NCI-H1048 (cell line): ENCODE data around the gene PTPDC1.
"Not testable (repeated sequence)": the region's sequence is repeated elsewhere in the genome, so short reads cannot be mapped to it uniquely, and the experiment has no call there.

Experiments used
- DNase-seq: peaks from one replicate; lab custom pipeline; 2025; lab: John Stamatoyannopoulos, UW

Gene PTPDC1

GRCh38 chr9:94094219-94095145 lies 10.2 kb downstream of the PTPDC1 start:
- DNase-seq: not testable (repeated sequence)

GRCh38 chr9:94096819-94097577 lies 12.7 kb downstream of the PTPDC1 start:
- DNase-seq: no peak

- DNase-seq: no peak
These were observed 13.6 kb downstream of the PTPDC1 start for GRCh38 chr9:94097788-94098414.

GRCh38 chr9:94100152-94100879 lies 16.1 kb downstream of the PTPDC1 start:
- no peak for DNase-seq

GRCh38 chr9:94101162-94101853 lies 17.0 kb downstream of the PTPDC1 start:
- DNase-seq: no peak

- DNase-seq: no peak
These were observed 24.3 kb downstream of the PTPDC1 start for GRCh38 chr9:94108584-94108983.

- DNase-seq: no peak
These were observed 26.6 kb downstream of the PTPDC1 start for GRCh38 chr9:94110821-94111252.

- no peak for DNase-seq
These were observed 27.2 kb downstream of the PTPDC1 start for GRCh38 chr9:94111446-94111845.

- no peak for DNase-seq
These were observed 28.6 kb downstream of the PTPDC1 start for GRCh38 chr9:94112716-94113465.

GRCh38 chr9:94120088-94120487 lies 35.8 kb downstream of the PTPDC1 start:
- not testable (repeated sequence) for DNase-seq

GRCh38 chr9:94120854-94121376 lies 36.7 kb downstream of the PTPDC1 start:
- DNase-seq: no peak

- no peak for DNase-seq
These were observed 42.6 kb downstream of the PTPDC1 start for GRCh38 chr9:94126844-94127243.

GRCh38 chr9:94127806-94128205 lies 43.5 kb downstream of the PTPDC1 start:
- no peak for DNase-seq

- no peak for DNase-seq
These were observed 44.3 kb downstream of the PTPDC1 start for GRCh38 chr9:94128580-94128979.

- no peak for DNase-seq
These were observed 50.4 kb downstream of the PTPDC1 start for GRCh38 chr9:94134629-94135028.

- DNase-seq: no peak
These were observed 51.0 kb downstream of the PTPDC1 start for GRCh38 chr9:94135222-94135621.

GRCh38 chr9:94139672-94140417 lies 55.6 kb downstream of the PTPDC1 start:
- DNase-seq: no peak

- DNase-seq: no peak
These were observed 56.1 kb downstream of the PTPDC1 start for GRCh38 chr9:94140418-94140780.
